Medulla oblongata (tissue), 1 donor: Measurements from ENCODE around the gene NDST4.

ENCODE experiments used
- DNase-seq: peaks from one replicate; pipeline ENCODE4 v3.0.0-alpha.2; 2015; ENCODE audit errors: extremely low spot score

The NDST4 gene

GRCh38 chr4:115113506-115114106 lies at the start of gene NDST4:
Gene NDST4, minus strand, starts transcription at chr4:115113620. Its CDS starts 36,584 bp downstream, at chr4:115077036.
- DNase-seq = peak; percentile 24

- DNase-seq = no peak
These were observed 45.7 kb upstream of the NDST4 start for GRCh38 chr4:115159141-115159540.

- no peak for DNase-seq
These were observed 44.9 kb upstream of the NDST4 start for GRCh38 chr4:115158296-115158695.

- peak; percentile 11 for DNase-seq
These were observed 41.4 kb upstream of the NDST4 start for GRCh38 chr4:115154826-115155225.

GRCh38 chr4:115152965-115153364 lies 39.5 kb upstream of the NDST4 start:
- no peak for DNase-seq

- no peak for DNase-seq
These were observed 38.7 kb upstream of the NDST4 start for GRCh38 chr4:115152081-115152480.

GRCh38 chr4:115149106-115149505 lies 35.7 kb upstream of the NDST4 start:
- DNase-seq = no peak

- DNase-seq = no peak
These were observed 32.2 kb upstream of the NDST4 start for GRCh38 chr4:115145393-115146160.

- DNase-seq = no peak
These were observed 14.6 kb upstream of the NDST4 start for GRCh38 chr4:115128037-115128436.

GRCh38 chr4:115126491-115126890 lies 13.1 kb upstream of the NDST4 start:
- DNase-seq = no peak

GRCh38 chr4:115121351-115122043 lies 8.1 kb upstream of the NDST4 start:
- no peak for DNase-seq

- no peak for DNase-seq
These were observed 6.5 kb upstream of the NDST4 start for GRCh38 chr4:115119804-115120352.

GRCh38 chr4:115117651-115118050 lies 4.2 kb upstream of the NDST4 start:
- DNase-seq = no peak

GRCh38 chr4:115110191-115111181 lies 2.9 kb downstream of the NDST4 start:
- DNase-seq = no peak

GRCh38 chr4:115108850-115109249 lies 4.6 kb downstream of the NDST4 start:
- DNase-seq = no peak

- no peak for DNase-seq
These were observed 6.0 kb downstream of the NDST4 start for GRCh38 chr4:115107411-115107810.

- DNase-seq = no peak
These were observed 11.7 kb downstream of the NDST4 start for GRCh38 chr4:115101675-115102074.

GRCh38 chr4:115090483-115091075 lies 22.8 kb downstream of the NDST4 start:
- DNase-seq = peak; percentile 15

- no peak for DNase-seq
These were observed 30.8 kb downstream of the NDST4 start for GRCh38 chr4:115082633-115083032.

GRCh38 chr4:115076691-115077090 lies 36.7 kb downstream of the NDST4 start:
- DNase-seq = no peak

GRCh38 chr4:115058533-115058932 lies 54.9 kb downstream of the NDST4 start:
- DNase-seq = no peak
